GM19099 (cell line): ENCODE data around the gene TRAPPC8.

Experiments used
- POLR2A ChIP-seq: IDR thresholded peaks from 3 replicates; pipeline ENCODE4 v1.6.1; 2011; ENCODE audit warnings: low read depth; ENCODE audit not compliant: insufficient read length; ENCODE audit errors: extremely low read depth

The TRAPPC8 gene

GRCh38 chr18:31821545-31822171 lies 121.3 kb downstream of the TRAPPC8 start:
- TF ChIP-seq POLR2A: no peak

- no peak for TF ChIP-seq POLR2A
Measured at GRCh38 chr18:31819925-31820229, 123.1 kb downstream of the TRAPPC8 start.

GRCh38 chr18:31819106-31819924 lies 123.6 kb downstream of the TRAPPC8 start:
- TF ChIP-seq POLR2A: no peak

GRCh38 chr18:31814132-31814531 lies 128.8 kb downstream of the TRAPPC8 start:
- no peak for TF ChIP-seq POLR2A

- no peak for TF ChIP-seq POLR2A
Measured at GRCh38 chr18:31801078-31801477, 141.8 kb downstream of the TRAPPC8 start.

- no peak for TF ChIP-seq POLR2A
Measured at GRCh38 chr18:31798399-31798798, 144.5 kb downstream of the TRAPPC8 start.

DNA sequence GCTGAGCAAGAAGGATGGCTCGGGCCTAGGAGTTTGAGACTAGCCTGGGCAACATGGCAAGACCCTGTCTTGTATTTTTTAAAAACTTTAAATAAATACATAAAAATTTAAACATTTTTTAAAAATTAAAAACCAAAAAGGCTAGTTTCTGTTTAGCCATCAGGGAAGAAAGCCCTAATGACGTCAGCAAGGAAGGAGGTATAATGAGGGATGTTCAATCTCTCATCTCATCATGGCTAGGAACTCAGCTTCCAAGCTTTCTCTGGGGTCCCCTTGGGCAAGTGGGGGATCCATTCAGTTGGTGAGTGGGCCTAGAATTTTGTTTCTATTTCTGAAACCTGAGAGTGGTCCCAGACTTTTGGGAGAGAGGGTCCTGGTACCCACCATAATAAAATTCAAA lies 147.2 kb downstream of the TRAPPC8 start:
- no peak for TF ChIP-seq POLR2A

DNA sequence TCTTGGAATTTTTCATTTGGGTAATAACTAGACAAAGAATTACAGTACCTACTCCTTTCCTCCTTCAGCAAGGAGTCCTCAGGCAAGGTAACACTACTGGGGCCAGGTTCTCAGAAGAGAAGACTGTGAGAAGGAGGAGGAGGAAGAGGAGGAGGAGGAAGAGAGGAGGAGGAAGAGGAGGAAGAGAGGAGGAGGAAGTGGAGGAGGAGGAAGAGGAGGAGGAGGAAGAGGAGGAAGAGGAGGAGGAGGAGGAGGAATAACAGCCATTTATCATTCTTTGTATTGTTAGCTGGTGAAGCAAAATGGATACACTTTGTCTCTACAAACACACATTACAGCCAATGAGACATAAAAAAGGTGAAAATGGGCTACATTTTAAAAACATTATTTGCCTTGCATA lies 149.4 kb downstream of the TRAPPC8 start:
- no peak for TF ChIP-seq POLR2A

GRCh38 chr18:31792580-31792911 lies 150.4 kb downstream of the TRAPPC8 start:
- no peak for TF ChIP-seq POLR2A

- TF ChIP-seq POLR2A: no peak
Measured at GRCh38 chr18:31791817-31792579, 150.9 kb downstream of the TRAPPC8 start.

GRCh38 chr18:31789409-31789808 lies 153.5 kb downstream of the TRAPPC8 start:
- TF ChIP-seq POLR2A: no peak

DNA sequence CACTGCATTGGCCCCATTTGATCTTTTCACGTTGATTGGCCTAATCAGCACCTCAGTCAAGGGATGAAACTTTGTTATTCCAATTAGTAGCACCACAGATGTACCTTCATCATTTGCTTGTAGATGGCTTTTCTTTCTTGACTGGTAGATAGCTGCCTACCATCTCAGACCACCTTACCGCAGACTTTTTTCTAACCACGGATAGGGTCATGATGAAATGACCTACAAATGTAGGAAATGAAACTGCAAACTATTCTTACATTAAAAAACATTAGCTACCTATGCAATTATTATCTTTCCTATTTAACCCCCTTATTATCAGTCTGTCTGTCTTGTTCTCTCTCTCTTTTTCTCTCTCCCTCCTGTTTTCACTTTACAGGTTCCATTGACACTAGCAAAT lies 159.9 kb downstream of the TRAPPC8 start:
- no peak for TF ChIP-seq POLR2A
